ENCODE measurements around the gene P2RY14. TPM values are rescaled to one million over a fixed set of nuclear protein-coding genes. Genes with fewer than 3 reads are reported as not detected.
"Not testable (repeated sequence)": the region's sequence is repeated elsewhere in the genome, so short reads cannot be mapped to it uniquely, and the experiment has no call there.

P2RY14 gene
- total and polyA plus RNA-seq, 7 experiments from 2014 or later = 0.11 to 5.7 (median 0.27) TPM; not detected in 2

GRCh38 chr3:151171145-151171757, 107.1 kb downstream of the P2RY14 start:
- Histone ChIP-seq H3K27ac (ENCODE audit: low read depth, low read length) (no peak overlapping the region), H3K4me1 (ENCODE audit: control insufficient read depth in 2 of 2, insufficient read depth in 2 of 2, low read length in 2 of 2) (peaks cover 24 to 30% of the 10 kb centered on the region in 2 donors), H3K4me3 (ENCODE audit: low read length) (peak overlapping the region; percentile 17), H3K9me3 (ENCODE audit: control insufficient read depth in 2 of 3, low read length in 3 of 3) (no peaks in the 10 kb centered on the region), H3K27me3 (ENCODE audit: control insufficient read depth in 2 of 2, insufficient read depth in 2 of 2, low read length in 2 of 2) (no peaks in the 10 kb centered on the region), H3K36me3 (ENCODE audit: control insufficient read depth in 2 of 3, insufficient read depth in 3 of 3, low read length in 3 of 3) (no peaks in the 10 kb centered on the region)
- Mint-ChIP-seq H3K4me1 (peaks cover 25 to 59% (median 48%) of the 10 kb centered on the region in 7 donors), H3K27ac (peak overlapping the region; percentile 65 to 92 (median 84)), H3K36me3 (peaks cover 0 to 2% (median 0%) of the 10 kb centered on the region in 5 donors), H3K9me3 (no peaks in the 10 kb centered on the region), H3K4me3 (peak overlapping the region; percentile 62 to 75 (median 68)), H3K27me3 (no peaks in the 10 kb centered on the region)
- DNase-seq (peak in 8 of 9 donors; percentile 29 to 49 (median 40)), ATAC-seq (peak; percentile 63)
- intact Hi-C loops (cut with micrococcal nuclease) = loop anchor here (1.0 kb wide), 3 partner anchors 12 to 32 kb away; partner anchors contain the start of gene GPR171 (in 1 of the 2)
- CTCF ChIA-PET = interaction anchor here (0.7 to 3.1 kb wide), 11 partner anchors 9 to 111 kb away, joined by 3 to 16 read pairs (median 4); partner anchors contain the start of gene P2RY14
- POLR2A ChIA-PET = interaction anchor here (0.7 to 6.4 kb wide), 9 partner anchors 9 to 106 kb away, joined by 3 to 70 read pairs (median 4); partner anchors contain the start of gene GPR171

GRCh38 chr3:151169948-151170679, 108.2 kb downstream of the P2RY14 start:
- ATAC-seq (peak; percentile 62), DNase-seq (peak in 1 of 9 donors; percentile 62)
- H3K4me3 Mint-ChIP-seq = peak overlapping the region in 7 of 10 donors; percentile 66 to 75 (median 69)
- ChIA-PET POLR2A (interaction anchor here (0.6 to 6.4 kb wide), 4 partner anchors 31 to 437 kb away, joined by 3 to 70 read pairs (median 4); partner anchors contain the start of genes GPR171 and P2RY14), CTCF (interaction anchor here (0.7 to 4.3 kb wide), 6 partner anchors 31 to 572 kb away, joined by 4 to 107 read pairs (median 20); partner anchors contain the start of gene P2RY14)
- not testable (repeated sequence) for H3K36me3 Mint-ChIP-seq; H3K27me3 ChIP-seq (ENCODE audit: control insufficient read depth in 2 of 2, insufficient read depth in 2 of 2, low read length in 2 of 2); H3K36me3 ChIP-seq (ENCODE audit: control insufficient read depth in 2 of 3, insufficient read depth in 3 of 3, low read length in 3 of 3); H3K4me3 ChIP-seq (ENCODE audit: low read length); H3K9me3 ChIP-seq (ENCODE audit: control insufficient read depth in 2 of 3, low read length in 3 of 3); H3K9me3 Mint-ChIP-seq; H3K27ac ChIP-seq (ENCODE audit: low read depth, low read length); H3K27me3 Mint-ChIP-seq
- peaks cover 24 to 30% of the 10 kb centered on the region in 2 donors for H3K4me1 ChIP-seq (ENCODE audit: control insufficient read depth in 2 of 2, insufficient read depth in 2 of 2, low read length in 2 of 2)
- H3K4me1 Mint-ChIP-seq = peaks cover 28 to 59% (median 48%) of the 10 kb centered on the region in 7 donors
- intact Hi-C loops (cut with micrococcal nuclease) = loop anchor here (5.0 kb wide), 1 partner anchor 747 kb away; no protein-coding TSS in a partner anchor
- peak overlapping the region; percentile 65 to 92 (median 84) for H3K27ac Mint-ChIP-seq

- H3K4me1 ChIP-seq (ENCODE audit: control insufficient read depth in 2 of 2, insufficient read depth in 2 of 2, low read length in 2 of 2) = peaks cover 24 to 30% of the 10 kb centered on the region in 2 donors
- no peaks in the 10 kb centered on the region for H3K9me3 ChIP-seq (ENCODE audit: control insufficient read depth in 2 of 3, low read length in 3 of 3)
- H3K27ac ChIP-seq (ENCODE audit: low read depth, low read length) = no peak overlapping the region
- Mint-ChIP-seq H3K4me1 (peaks cover 28 to 57% (median 48%) of the 10 kb centered on the region in 7 donors), H3K9me3 (no peaks in the 10 kb centered on the region), H3K27me3 (no peaks in the 10 kb centered on the region), H3K27ac (peak overlapping the region in 8 of 9 donors; percentile 18 to 89 (median 67)), H3K4me3 (peak overlapping the region in 2 of 10 donors; percentile 41 to 68), H3K36me3 (peaks cover 0 to 2% (median 0%) of the 10 kb centered on the region in 5 donors)
- intact Hi-C loops (cut with micrococcal nuclease) = loop anchor here (5.0 kb wide), 1 partner anchor 748 kb away; no protein-coding TSS in a partner anchor
- POLR2A ChIA-PET = interaction anchor here (1.2 to 6.4 kb wide), 4 partner anchors 32 to 138 kb away, joined by 4 to 70 read pairs (median 9); partner anchors contain the start of genes GPR171 and P2RY14
- H3K27me3 ChIP-seq (ENCODE audit: control insufficient read depth in 2 of 2, insufficient read depth in 2 of 2, low read length in 2 of 2) = no peaks in the 10 kb centered on the region
- peak; percentile 45 for ATAC-seq
- H3K4me3 ChIP-seq (ENCODE audit: low read length) = no peak overlapping the region
- CTCF ChIA-PET = interaction anchor here (0.6 to 4.3 kb wide), 18 partner anchors 11 to 159 kb away, joined by 3 to 107 read pairs (median 9); partner anchors contain the start of gene P2RY14
- no peaks in the 10 kb centered on the region for H3K36me3 ChIP-seq (ENCODE audit: control insufficient read depth in 2 of 3, insufficient read depth in 3 of 3, low read length in 3 of 3)
- no peak for DNase-seq
These were observed 108.9 kb downstream of the P2RY14 start for GRCh38 chr3:151169262-151169947.

GRCh38 chr3:151168269-151169094, 109.9 kb downstream of the P2RY14 start:
- no peaks in the 10 kb centered on the region for H3K36me3 ChIP-seq (ENCODE audit: control insufficient read depth in 2 of 3, insufficient read depth in 3 of 3, low read length in 3 of 3)
- peak; percentile 55 to 79 (median 68) for DNase-seq
- ChIA-PET POLR2A (interaction anchor here (1.2 to 6.4 kb wide), 5 partner anchors 33 to 139 kb away, joined by 3 to 70 read pairs (median 5); partner anchors contain the start of genes GPR171 and P2RY14), CTCF (interaction anchor here (0.6 to 4.3 kb wide), 37 partner anchors 11 to 669 kb away, joined by 3 to 107 read pairs (median 5); partner anchors contain the start of genes GPR171 and P2RY14)
- peaks cover 24 to 30% of the 10 kb centered on the region in 2 donors for H3K4me1 ChIP-seq (ENCODE audit: control insufficient read depth in 2 of 2, insufficient read depth in 2 of 2, low read length in 2 of 2)
- intact Hi-C loops (cut with micrococcal nuclease) = loop anchor here (1.0 to 5.0 kb wide), 6 partner anchors 42 to 749 kb away; no protein-coding TSS in a partner anchor
- H3K27me3 Mint-ChIP-seq = no peaks in the 10 kb centered on the region
- no peaks in the 10 kb centered on the region for H3K27me3 ChIP-seq (ENCODE audit: control insufficient read depth in 2 of 2, insufficient read depth in 2 of 2, low read length in 2 of 2)
- no peak overlapping the region for H3K4me3 ChIP-seq (ENCODE audit: low read length)
- no peak overlapping the region for H3K27ac ChIP-seq (ENCODE audit: low read depth, low read length)
- H3K27ac Mint-ChIP-seq = peak overlapping the region in 1 of 9 donors; percentile 31
- no peaks in the 10 kb centered on the region for H3K9me3 Mint-ChIP-seq
- H3K4me3 Mint-ChIP-seq = no peak overlapping the region
- peaks cover 0 to 2% (median 0%) of the 10 kb centered on the region in 5 donors for H3K36me3 Mint-ChIP-seq
- ATAC-seq = peak; percentile 77
- H3K9me3 ChIP-seq (ENCODE audit: control insufficient read depth in 2 of 3, low read length in 3 of 3) = no peaks in the 10 kb centered on the region
- peaks cover 28 to 48% (median 40%) of the 10 kb centered on the region in 7 donors for H3K4me1 Mint-ChIP-seq

- Mint-ChIP-seq H3K9me3 (no peaks in the 10 kb centered on the region), H3K27me3 (no peaks in the 10 kb centered on the region), H3K36me3 (no peaks in the 10 kb centered on the region), H3K4me1 (peaks cover 17 to 28% (median 20%) of the 10 kb centered on the region in 7 donors), H3K27ac (no peak overlapping the region), H3K4me3 (no peak overlapping the region)
- H3K27me3 ChIP-seq (ENCODE audit: control insufficient read depth in 2 of 2, insufficient read depth in 2 of 2, low read length in 2 of 2) = no peaks in the 10 kb centered on the region
- ChIA-PET CTCF (interaction anchor here (1.3 to 4.3 kb wide), 4 partner anchors 10 to 114 kb away, joined by 4 to 107 read pairs (median 20); partner anchors contain the start of gene P2RY14), POLR2A (no interaction called here)
- peaks cover 14 to 16% of the 10 kb centered on the region in 2 donors for H3K4me1 ChIP-seq (ENCODE audit: control insufficient read depth in 2 of 2, insufficient read depth in 2 of 2, low read length in 2 of 2)
- no peak overlapping the region for H3K4me3 ChIP-seq (ENCODE audit: low read length)
- DNase-seq (no peak), ATAC-seq (no peak)
- H3K27ac ChIP-seq (ENCODE audit: low read depth, low read length) = no peak overlapping the region
- H3K36me3 ChIP-seq (ENCODE audit: control insufficient read depth in 2 of 3, insufficient read depth in 3 of 3, low read length in 3 of 3) = no peaks in the 10 kb centered on the region
- intact Hi-C loops (cut with micrococcal nuclease) = loop anchor here (1.0 to 5.0 kb wide), 2 partner anchors 161 to 751 kb away; no protein-coding TSS in a partner anchor
- H3K9me3 ChIP-seq (ENCODE audit: control insufficient read depth in 2 of 3, low read length in 3 of 3) = no peaks in the 10 kb centered on the region
These were observed 112.2 kb downstream of the P2RY14 start for GRCh38 chr3:151166161-151166560.

Data from naive thymus-derived CD4-positive, alpha-beta T cell (primary cell).